Germinal center (tissue), 1 donor: ENCODE results near the gene PLCD4.

Experiments used
- DNase-seq: peaks from one replicate; pipeline ENCODE4 v3.0.0; 2012; ENCODE audit warnings: mixed read lengths, low spot score

PLCD4 gene

DNA sequence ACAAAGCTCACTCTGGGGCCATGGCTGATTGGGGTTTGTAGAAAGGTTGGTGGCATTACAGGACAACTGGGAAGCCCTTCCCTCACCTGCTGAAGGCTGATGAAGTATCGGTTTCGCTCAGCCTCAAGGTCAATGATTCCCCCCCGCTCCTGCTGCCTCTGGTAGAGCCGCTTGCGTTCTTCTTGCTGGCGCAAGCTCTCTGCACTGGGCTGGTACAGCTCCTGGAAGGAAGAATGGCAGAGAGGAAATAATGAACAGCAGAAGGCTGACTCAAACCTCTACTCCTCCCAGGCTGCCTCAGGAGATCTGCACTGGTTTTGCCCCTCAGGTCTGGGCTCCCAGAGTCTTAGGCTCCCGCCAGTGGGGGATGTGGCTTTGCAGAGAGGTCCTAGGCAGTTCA lies 57.0 kb downstream of the PLCD4 start:
- no peak for DNase-seq

DNA sequence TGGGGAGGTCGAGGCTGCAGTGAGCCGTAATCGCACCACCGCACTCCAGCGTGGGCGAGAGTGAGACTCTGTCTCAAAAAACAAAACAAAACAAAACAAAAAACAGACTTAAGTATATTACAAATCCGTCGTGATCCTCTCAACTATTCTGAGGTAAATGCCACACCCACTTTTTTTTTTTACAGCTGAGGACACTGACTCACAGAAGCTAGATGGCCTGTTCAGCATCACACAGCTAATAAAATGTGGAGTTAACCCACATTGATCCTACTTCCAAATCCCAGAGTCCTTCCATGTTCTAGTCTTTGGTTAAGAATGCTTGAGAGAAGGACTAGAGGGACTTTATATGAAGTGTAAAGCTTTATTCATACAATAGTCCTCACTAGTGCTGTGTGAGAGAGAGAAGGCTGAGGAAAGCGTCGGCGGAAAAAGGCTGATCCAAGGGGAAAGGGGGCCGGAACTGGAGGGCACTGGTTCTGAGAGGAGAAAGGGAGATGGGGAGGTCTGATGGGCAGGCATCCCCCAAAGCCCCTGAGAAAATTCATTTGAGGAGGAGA lies 63.5 kb downstream of the PLCD4 start:
- no peak for DNase-seq

DNA sequence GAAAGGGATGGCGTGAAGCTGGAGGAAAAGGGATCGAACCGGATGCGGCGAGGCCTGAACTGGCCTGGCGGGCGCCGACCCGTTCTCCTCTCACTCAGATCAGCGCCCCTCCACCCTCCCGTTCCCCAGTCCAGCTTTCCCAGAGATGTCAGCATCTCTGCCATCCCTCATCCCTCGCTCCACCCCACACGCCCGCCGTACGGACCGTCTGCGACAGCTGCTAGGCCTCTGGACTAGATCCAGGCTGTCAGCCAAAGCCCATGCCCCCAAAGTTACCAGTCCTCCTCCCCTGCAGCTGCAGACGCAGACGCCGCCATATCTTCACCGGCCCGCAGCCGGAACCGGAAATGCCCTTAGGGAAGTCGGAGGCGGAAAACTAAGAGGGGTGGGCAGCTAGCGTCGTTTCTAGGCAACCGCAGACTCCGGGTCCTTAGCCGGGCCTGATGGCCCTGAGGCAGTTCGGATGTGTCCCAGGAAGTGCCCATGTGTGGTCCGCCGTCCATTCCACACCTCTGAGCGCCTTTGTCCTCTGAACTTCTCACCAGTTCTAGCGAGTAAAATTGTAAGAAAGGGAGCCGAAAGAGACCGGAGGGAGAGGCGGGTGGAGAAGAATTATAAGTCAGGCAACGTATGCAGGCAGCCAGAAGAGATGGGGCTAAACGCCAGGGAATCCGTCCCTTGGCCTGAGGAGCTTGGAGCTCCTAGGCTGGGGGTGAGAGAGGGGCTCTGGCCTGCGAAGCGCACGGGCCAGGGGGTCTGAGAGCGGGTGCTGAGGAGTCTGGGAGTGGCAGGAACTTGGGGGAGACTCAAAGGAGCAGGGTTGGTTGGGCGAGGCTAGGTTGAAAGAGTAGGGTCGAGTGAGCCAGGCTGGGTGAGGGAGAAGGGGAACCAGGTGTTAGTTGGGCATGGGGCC lies 64.2 kb downstream of the PLCD4 start, which contains the start of the genes RNF25 and STK36:
TSS of gene RNF25 (minus strand) at position 349 of the 913 bp plus-strand sequence. CDS start at position 317, 32 bp downstream.
TSS of gene STK36 (plus strand) at position 433 of the 913 bp plus-strand sequence. CDS start 744 bp downstream, outside the sequence.
- DNase-seq: peak; percentile 89

DNA sequence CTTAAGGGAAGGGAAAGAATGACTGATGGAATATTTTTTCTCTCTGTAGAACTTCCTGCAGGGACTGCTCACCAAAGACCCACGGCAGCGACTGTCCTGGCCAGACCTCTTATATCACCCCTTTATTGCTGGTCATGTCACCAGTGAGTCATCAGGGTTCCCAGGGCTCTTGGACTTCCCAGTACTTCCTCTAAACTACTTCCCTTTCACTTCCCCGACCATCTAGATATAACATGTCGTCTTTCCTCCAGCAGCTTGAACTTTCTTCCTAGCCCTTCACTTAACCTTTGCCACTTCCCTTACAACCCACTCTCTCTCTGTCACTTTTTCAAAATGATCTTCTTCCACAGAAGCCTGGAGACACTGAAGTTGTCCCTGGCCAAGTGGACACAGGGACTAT lies 71.4 kb downstream of the PLCD4 start:
- DNase-seq: no peak

DNA sequence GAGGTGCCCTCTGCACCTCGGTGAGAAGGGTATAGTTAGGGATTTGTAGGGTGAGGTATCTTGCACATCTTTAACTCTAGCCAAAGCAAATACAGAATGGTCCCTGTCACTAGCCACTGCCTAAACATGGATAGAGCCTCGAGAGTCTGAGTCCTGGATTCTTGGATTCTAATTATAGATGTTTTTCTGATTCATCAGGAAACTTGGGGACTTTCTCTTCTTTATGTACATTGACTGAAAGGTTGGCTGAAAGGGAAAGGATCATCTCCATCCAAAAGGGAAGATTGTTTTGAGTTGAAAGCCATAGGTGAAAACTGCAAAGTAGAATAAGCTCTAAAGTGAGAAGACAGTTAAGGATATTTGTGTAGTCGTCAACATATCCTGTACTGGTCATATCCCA lies 72.4 kb downstream of the PLCD4 start:
- DNase-seq: no peak
